Lower leg skin (tissue), 4 donors: ENCODE data around the gene DAP. TPM values are rescaled to one million over a fixed set of nuclear protein-coding genes. Genes with fewer than 3 reads are reported as not detected.

Experiments
- DNase-seq, 2 donors: peaks; one replicate each; pipeline ENCODE4 v3.0.0-alpha.2; 2019; ENCODE audit warnings: low spot score in 2 of 2
- H3K4me3 ChIP-seq: fragments of 200-600 bp; sonication (generic); 2 replicates; pipeline ENCODE4 v1.5.1; 2017; ENCODE audit warnings: mild to moderate bottlenecking, low read depth; ENCODE audit not compliant: poor library complexity, severe bottlenecking
- CTCF ChIP-seq, 3 donors: fragments of 450-650 bp; IDR thresholded peaks; one replicate each; pipeline ENCODE4 v1.5.1; 2016; ENCODE audit warnings: antibody characterized with exemption in 3 of 3, mild to moderate bottlenecking in 3 of 3, moderate library complexity in 2 of 3
- POLR2A ChIP-seq, 2 donors: fragments of 450-650 bp; IDR thresholded peaks; one replicate each; pipeline ENCODE4 v1.6.1; 2016 to 2017; ENCODE audit warnings: antibody characterized with exemption in 2 of 2, mild to moderate bottlenecking in 1 of 2, moderate library complexity in 1 of 2
- WGBS, 2 donors: methylation state at CpG; one replicate each; pipeline ENCODE4 v1.1.5; 2018; 5-methylcytosine and 5-hydroxymethylcytosine counted together
- intact Hi-C: fragments of 100-400 bp; cut with DNase I; formaldehyde crosslinking; loops from one replicate; pipeline ENCODE4 v1.15.0; 2023; ENCODE audit warnings: low total_unique reads
- total RNA-seq, 4 donors: library from RNA; depleted of rRNA; stranded (reverse); fragments of >200 nt; gene quantifications; one replicate each; pipeline ENCODE4 v1.1.0, GENCODE V29; 2016

Gene DAP
- total RNA-seq, 4 donors from 2014 or later = 36.4 to 41.9 (median 39.7) TPM

GRCh38 chr5:10709409-10709808 lies 51.6 kb downstream of the DAP start:
- intact Hi-C loops = no loop called here
- 80 to 86% methylated on average over 4 of the region's 4 CpGs for WGBS, 2 donors
- H3K4me3 ChIP-seq = no peak overlapping the region
- TF ChIP-seq POLR2A (IDR thresholded peaks at IDR 0.05) (no peak), CTCF (IDR thresholded peaks at IDR 0.05) (no peak)
- no peak for DNase-seq

GRCh38 chr5:10708189-10708944 lies 52.7 kb downstream of the DAP start:
- DNase-seq = no peak
- TF ChIP-seq CTCF (IDR thresholded peaks at IDR 0.05) (no peak), POLR2A (IDR thresholded peaks at IDR 0.05) (no peak)
- H3K4me3 ChIP-seq = no peak overlapping the region
- 76 to 96% methylated on average over 10 of the region's 10 CpGs for WGBS, 2 donors
- intact Hi-C loops = no loop called here

DNA sequence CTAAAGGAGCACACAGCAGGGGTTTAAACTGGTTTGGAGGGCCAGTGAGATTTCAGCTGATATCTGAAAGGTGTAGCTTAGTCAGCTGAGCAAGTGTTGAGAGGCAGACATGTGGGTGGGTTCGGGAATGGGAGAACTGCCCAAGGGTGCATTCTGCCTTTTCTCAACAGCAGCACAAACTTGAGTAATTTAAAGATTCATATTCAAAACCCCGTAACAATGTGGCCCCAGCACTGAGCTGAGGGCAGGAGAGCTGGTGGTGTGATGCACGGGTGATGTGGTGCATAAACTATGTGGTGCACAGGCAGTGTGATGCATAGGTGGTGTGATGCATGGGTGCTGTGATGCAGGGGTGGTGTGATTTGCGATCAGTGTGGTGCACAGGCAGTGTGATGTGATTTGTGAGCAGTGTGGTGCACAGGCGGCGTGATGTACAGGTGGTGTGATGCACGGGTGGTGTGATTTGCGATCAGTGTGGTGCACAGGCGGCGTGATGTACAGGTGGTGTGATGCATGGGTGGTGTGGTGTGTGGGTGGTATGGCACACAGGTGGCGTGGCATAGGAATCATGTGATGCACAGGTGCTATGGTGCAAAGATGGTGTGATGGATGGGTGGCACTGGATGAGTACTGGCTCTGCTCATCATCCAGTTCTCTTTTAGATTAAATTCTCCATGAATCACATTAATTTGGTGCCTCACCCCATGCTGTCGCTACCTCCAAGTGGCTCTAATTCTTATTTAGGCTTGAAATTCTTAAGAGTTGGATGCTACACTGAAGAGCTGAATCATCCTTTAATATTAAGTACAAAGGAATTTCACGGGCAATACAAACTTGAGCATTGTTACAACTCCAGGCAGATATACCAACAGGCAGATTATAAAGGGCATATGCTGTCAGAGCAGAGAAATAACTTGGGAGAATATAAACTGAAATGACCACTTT lies 53.6 kb downstream of the DAP start:
- no peak overlapping the region for H3K4me3 ChIP-seq
- no peak for DNase-seq
- TF ChIP-seq CTCF (IDR thresholded peaks at IDR 0.05) = no peak
- TF ChIP-seq POLR2A (IDR thresholded peaks at IDR 0.05) = no peak
- 87 to 92% methylated on average over 13 of the region's 13 CpGs for WGBS, 2 donors
- intact Hi-C loops = no loop called here

- no peak overlapping the region for H3K4me3 ChIP-seq
- DNase-seq = no peak
- 60 to 82% methylated on average over 4 of the region's 4 CpGs for WGBS, 2 donors
- TF ChIP-seq POLR2A (IDR thresholded peaks at IDR 0.05) = no peak
- no peak for TF ChIP-seq CTCF (IDR thresholded peaks at IDR 0.05)
- intact Hi-C loops = no loop called here
Observed at GRCh38 chr5:10706326-10706725, 54.7 kb downstream of the DAP start.

DNA sequence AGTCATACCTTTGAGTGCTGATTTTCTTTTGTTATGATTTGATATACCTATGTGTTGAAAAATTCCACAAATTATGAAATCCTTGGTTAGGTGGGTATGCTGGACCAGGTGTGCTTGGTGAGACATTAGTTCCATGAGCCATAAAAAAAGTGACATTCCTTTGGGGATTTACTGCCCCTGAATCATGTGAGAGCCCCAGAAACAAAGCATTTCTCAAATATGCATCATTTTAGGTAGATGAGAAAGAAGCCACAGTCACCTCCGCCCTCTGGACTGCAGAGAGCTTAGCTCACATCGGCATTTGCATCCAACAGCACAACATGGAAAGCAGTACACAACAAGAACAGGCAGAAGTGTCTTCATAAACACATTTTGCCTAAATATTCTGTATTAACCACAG lies 55.3 kb downstream of the DAP start:
- no peak for DNase-seq
- H3K4me3 ChIP-seq = no peak overlapping the region
- intact Hi-C loops = no loop called here
- WGBS, 2 donors = 89 to 91% methylated on average over 2 of the region's 2 CpGs
- TF ChIP-seq POLR2A (IDR thresholded peaks at IDR 0.05) = no peak
- TF ChIP-seq CTCF (IDR thresholded peaks at IDR 0.05) = no peak
